ENCODE results near the gene RUNX2.

RUNX2 gene

DNA sequence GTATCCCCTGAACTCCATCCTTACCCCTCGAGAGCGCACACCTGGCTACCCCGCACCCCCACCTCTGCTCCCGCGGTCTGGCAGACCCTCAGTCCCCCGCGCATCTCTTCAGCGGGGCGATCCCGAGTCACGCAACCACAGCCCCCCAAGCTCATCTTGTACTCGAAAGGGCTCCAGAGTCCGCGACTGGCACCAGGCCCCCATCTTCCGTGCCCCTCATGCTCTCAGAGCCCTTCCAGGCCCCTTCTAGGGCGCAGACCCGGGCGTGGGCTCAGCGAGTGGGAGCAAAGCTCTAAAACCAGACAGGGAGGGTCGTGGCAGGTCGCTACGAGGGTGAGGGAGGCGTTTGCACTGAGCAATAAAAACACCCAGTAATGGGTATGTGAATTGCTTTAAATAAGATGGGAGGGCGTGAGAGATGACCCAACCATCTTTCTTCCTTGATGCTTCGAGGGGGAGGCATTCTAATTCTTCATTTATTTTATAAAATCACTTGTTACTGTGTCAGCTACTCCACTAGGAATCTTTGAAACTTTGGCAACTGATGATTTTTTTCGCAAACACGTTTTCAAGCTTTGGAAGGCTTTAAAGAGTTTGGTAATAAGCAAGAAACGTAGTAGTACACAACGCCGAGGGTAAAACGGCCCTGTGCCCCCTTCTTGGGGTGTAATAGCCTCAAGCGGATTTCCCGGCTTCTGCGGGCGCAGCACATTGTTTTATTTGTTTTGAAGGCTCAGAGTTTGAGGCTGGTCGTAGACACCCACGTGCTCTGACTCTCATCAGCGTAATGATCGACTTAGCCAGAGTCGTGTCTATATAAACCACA lies 92.2 kb downstream of the RUNX2 start:
- Histone ChIP-seq H3K9me3 (ENCODE audit: control insufficient read depth, insufficient read depth, low read depth, low read length) (no peaks in the 10 kb centered on the region), H3K4me3 (ENCODE audit: low read depth, low read length) (peak overlapping the region; percentile 87), H3K36me3 (ENCODE audit: control insufficient read depth in 2 of 2, insufficient read depth in 1 of 2, low read length in 2 of 2) (no peaks in the 10 kb centered on the region), H3K4me1 (ENCODE audit: control insufficient read depth, insufficient read depth, low read length) (peaks cover 25% of the 10 kb centered on the region), H3K27ac (ENCODE audit: extremely low read depth, low read depth, low read length) (no peak overlapping the region)
- ChIA-PET POLR2A (interaction anchor here (0.5 to 1.3 kb wide), 3 partner anchors 13 to 763 kb away, joined by 3 to 5 read pairs (median 3); no protein-coding TSS in a partner anchor), CTCF (interaction anchor here (0.6 to 1.8 kb wide), 7 partner anchors 8 to 829 kb away, joined by 3 to 4 read pairs (median 3); no protein-coding TSS in a partner anchor)
- TF ChIP-seq ZNF394 (tag by site-specific recombination; IDR thresholded peaks at IDR 0.05; ENCODE audit: borderline replicate concordance) (peak; percentile 65; the same call in 1 of the 2 replicates), ZBTB20 (tag by site-specific recombination; IDR thresholded peaks at IDR 0.05) (peak; percentile 18), ZNF610 (tag by site-specific recombination; IDR thresholded peaks at IDR 0.05; ENCODE audit: borderline replicate concordance) (no peak), ZBTB8A (tag by site-specific recombination; IDR thresholded peaks at IDR 0.05) (peak; percentile 58), OSR2 (tag by site-specific recombination; IDR thresholded peaks at IDR 0.05) (peak; percentile 46; the same call in 1 of the 2 replicates), EGR2 (tag by site-specific recombination; IDR thresholded peaks at IDR 0.05; ENCODE audit: low read depth) (peak; percentile 66), ZNF10 (tag by site-specific recombination; IDR thresholded peaks at IDR 0.05) (peak; percentile 35; the same call in 1 of the 2 replicates), ZFHX2 (tag by site-specific recombination; conservative IDR thresholded peaks at IDR 0.05) (peak; percentile 76)
- TF ChIP-seq, protein P1, sequence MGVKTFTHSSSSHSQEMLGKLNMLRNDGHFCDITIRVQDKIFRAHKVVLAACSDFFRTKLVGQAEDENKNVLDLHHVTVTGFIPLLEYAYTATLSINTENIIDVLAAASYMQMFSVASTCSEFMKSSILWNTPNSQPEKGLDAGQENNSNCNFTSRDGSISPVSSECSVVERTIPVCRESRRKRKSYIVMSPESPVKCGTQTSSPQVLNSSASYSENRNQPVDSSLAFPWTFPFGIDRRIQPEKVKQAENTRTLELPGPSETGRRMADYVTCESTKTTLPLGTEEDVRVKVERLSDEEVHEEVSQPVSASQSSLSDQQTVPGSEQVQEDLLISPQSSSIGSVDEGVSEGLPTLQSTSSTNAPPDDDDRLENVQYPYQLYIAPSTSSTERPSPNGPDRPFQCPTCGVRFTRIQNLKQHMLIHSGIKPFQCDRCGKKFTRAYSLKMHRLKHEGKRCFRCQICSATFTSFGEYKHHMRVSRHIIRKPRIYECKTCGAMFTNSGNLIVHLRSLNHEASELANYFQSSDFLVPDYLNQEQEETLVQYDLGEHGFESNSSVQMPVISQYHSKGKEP (tag by site-specific recombination; IDR thresholded peaks at IDR 0.05), result 0 out of 2 replicates have a peak, but pooled peaks have one; percentile 14
- TF ChIP-seq, protein P2, sequence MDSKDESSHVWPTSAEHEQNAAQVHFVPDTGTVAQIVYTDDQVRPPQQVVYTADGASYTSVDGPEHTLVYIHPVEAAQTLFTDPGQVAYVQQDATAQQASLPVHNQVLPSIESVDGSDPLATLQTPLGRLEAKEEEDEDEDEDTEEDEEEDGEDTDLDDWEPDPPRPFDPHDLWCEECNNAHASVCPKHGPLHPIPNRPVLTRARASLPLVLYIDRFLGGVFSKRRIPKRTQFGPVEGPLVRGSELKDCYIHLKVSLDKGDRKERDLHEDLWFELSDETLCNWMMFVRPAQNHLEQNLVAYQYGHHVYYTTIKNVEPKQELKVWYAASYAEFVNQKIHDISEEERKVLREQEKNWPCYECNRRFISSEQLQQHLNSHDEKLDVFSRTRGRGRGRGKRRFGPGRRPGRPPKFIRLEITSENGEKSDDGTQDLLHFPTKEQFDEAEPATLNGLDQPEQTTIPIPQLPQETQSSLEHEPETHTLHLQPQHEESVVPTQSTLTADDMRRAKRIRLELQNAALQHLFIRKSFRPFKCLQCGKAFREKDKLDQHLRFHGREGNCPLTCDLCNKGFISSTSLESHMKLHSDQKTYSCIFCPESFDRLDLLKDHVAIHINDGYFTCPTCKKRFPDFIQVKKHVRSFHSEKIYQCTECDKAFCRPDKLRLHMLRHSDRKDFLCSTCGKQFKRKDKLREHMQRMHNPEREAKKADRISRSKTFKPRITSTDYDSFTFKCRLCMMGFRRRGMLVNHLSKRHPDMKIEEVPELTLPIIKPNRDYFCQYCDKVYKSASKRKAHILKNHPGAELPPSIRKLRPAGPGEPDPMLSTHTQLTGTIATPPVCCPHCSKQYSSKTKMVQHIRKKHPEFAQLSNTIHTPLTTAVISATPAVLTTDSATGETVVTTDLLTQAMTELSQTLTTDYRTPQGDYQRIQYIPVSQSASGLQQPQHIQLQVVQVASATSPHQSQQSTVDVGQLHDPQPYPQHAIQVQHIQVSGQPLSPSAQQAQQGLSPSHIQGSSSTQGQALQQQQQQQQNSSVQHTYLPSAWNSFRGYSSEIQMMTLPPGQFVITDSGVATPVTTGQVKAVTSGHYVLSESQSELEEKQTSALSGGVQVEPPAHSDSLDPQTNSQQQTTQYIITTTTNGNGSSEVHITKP (tag by site-specific recombination; IDR thresholded peaks at IDR 0.05), result peak; percentile 77
- TF ChIP-seq, protein P3, sequence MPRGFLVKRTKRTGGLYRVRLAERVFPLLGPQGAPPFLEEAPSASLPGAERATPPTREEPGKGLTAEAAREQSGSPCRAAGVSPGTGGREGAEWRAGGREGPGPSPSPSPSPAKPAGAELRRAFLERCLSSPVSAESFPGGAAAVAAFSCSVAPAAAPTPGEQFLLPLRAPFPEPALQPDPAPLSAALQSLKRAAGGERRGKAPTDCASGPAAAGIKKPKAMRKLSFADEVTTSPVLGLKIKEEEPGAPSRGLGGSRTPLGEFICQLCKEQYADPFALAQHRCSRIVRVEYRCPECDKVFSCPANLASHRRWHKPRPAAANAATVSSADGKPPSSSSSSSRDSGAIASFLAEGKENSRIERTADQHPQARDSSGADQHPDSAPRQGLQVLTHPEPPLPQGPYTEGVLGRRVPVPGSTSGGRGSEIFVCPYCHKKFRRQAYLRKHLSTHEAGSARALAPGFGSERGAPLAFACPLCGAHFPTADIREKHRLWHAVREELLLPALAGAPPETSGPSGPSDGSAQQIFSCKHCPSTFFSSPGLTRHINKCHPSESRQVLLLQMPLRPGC (tag by site-specific recombination; IDR thresholded peaks at IDR 0.05), result no peak

DNA sequence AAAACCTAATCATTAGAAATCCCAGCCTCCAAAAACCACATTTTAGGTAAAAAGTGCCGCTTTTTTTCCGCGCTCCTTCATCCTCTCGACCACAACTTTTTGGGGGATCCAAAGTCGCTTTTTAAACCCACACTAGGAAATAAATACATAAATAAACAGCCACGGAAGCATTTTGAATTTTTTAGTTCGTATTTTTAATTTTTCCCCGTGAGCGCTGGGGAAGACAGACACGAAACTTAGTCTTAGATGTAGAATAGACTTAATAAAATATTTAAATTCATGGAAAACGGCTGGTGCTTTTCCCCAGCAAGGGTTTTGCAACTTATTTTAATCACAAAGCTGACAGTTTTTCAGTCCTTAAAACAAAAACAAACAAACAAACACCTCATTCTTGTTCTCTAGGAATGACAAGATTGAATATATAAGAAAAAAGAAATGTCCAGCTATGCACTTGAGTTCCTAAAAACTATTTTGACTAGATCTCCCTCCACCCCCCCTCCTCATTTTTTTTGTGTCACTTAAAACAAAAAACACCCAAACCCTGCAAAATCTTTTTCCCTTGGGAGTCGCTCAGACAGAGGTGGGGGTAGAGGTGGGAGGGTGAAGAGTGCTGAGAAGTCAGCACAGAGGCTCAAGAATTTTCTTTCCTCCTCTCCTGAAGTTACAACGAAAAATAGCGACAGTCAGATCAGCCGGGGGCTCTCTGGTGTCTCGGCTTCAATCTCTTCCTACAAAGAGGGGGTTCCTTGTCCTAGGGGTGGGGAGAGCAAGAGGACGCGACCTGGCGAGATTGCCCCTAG lies 93.0 kb downstream of the RUNX2 start:
- ChIA-PET POLR2A (interaction anchor here (3.0 kb wide), 1 partner anchor 43 kb away, joined by 20 read pairs; the partner anchor contains the start of gene SUPT3H), CTCF (interaction anchor here (0.6 to 1.8 kb wide), 8 partner anchors 9 to 830 kb away, joined by 3 to 10 read pairs (median 3); no protein-coding TSS in a partner anchor)
- no peaks in the 10 kb centered on the region for H3K9me3 ChIP-seq (ENCODE audit: control insufficient read depth, insufficient read depth, low read depth, low read length)
- H3K36me3 ChIP-seq (ENCODE audit: control insufficient read depth in 2 of 2, insufficient read depth in 1 of 2, low read length in 2 of 2), result no peaks in the 10 kb centered on the region
- H3K4me3 ChIP-seq (ENCODE audit: low read depth, low read length), result peak overlapping the region; percentile 87
- peaks cover 17% of the 10 kb centered on the region for H3K4me1 ChIP-seq (ENCODE audit: control insufficient read depth, insufficient read depth, low read length)
- H3K27ac ChIP-seq (ENCODE audit: extremely low read depth, low read depth, low read length), result peak overlapping the region; percentile 81
- TF ChIP-seq, protein P4, sequence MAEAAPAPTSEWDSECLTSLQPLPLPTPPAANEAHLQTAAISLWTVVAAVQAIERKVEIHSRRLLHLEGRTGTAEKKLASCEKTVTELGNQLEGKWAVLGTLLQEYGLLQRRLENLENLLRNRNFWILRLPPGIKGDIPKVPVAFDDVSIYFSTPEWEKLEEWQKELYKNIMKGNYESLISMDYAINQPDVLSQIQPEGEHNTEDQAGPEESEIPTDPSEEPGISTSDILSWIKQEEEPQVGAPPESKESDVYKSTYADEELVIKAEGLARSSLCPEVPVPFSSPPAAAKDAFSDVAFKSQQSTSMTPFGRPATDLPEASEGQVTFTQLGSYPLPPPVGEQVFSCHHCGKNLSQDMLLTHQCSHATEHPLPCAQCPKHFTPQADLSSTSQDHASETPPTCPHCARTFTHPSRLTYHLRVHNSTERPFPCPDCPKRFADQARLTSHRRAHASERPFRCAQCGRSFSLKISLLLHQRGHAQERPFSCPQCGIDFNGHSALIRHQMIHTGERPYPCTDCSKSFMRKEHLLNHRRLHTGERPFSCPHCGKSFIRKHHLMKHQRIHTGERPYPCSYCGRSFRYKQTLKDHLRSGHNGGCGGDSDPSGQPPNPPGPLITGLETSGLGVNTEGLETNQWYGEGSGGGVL (tag by site-specific recombination; IDR thresholded peaks at IDR 0.05), result peak; percentile 68
- TF ChIP-seq ZNF514 (tag by site-specific recombination; IDR thresholded peaks at IDR 0.05), result no peak
- TF ChIP-seq ZNF24 (tag by site-specific recombination; IDR thresholded peaks at IDR 0.05), result no peak
- TF ChIP-seq, protein P5, sequence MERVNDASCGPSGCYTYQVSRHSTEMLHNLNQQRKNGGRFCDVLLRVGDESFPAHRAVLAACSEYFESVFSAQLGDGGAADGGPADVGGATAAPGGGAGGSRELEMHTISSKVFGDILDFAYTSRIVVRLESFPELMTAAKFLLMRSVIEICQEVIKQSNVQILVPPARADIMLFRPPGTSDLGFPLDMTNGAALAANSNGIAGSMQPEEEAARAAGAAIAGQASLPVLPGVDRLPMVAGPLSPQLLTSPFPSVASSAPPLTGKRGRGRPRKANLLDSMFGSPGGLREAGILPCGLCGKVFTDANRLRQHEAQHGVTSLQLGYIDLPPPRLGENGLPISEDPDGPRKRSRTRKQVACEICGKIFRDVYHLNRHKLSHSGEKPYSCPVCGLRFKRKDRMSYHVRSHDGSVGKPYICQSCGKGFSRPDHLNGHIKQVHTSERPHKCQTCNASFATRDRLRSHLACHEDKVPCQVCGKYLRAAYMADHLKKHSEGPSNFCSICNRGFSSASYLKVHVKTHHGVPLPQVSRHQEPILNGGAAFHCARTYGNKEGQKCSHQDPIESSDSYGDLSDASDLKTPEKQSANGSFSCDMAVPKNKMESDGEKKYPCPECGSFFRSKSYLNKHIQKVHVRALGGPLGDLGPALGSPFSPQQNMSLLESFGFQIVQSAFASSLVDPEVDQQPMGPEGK (tag by site-specific recombination; IDR thresholded peaks at IDR 0.05), result peak; percentile 50; the same call in 1 of the 2 replicates
- no peak for TF ChIP-seq ZBTB21 (tag by site-specific recombination; IDR thresholded peaks at IDR 0.05)
- TF ChIP-seq, protein P6, sequence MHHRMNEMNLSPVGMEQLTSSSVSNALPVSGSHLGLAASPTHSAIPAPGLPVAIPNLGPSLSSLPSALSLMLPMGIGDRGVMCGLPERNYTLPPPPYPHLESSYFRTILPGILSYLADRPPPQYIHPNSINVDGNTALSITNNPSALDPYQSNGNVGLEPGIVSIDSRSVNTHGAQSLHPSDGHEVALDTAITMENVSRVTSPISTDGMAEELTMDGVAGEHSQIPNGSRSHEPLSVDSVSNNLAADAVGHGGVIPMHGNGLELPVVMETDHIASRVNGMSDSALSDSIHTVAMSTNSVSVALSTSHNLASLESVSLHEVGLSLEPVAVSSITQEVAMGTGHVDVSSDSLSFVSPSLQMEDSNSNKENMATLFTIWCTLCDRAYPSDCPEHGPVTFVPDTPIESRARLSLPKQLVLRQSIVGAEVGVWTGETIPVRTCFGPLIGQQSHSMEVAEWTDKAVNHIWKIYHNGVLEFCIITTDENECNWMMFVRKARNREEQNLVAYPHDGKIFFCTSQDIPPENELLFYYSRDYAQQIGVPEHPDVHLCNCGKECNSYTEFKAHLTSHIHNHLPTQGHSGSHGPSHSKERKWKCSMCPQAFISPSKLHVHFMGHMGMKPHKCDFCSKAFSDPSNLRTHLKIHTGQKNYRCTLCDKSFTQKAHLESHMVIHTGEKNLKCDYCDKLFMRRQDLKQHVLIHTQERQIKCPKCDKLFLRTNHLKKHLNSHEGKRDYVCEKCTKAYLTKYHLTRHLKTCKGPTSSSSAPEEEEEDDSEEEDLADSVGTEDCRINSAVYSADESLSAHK (tag by site-specific recombination; IDR thresholded peaks at IDR 0.05), result 0 out of 2 replicates have a peak, but pooled peaks have one; percentile 1
